HepG2 (cell line): ENCODE data around the gene LYRM1.

Experiments used
- MAFF ChIP-seq: IDR thresholded peaks from 2 replicates; pipeline ENCODE4 v1.6.1; 2011; ENCODE audit warnings: low read depth, low read length, improper control_type of control experiment
- POLR2AphosphoS5 ChIP-seq: IDR thresholded peaks from 2 replicates; pipeline ENCODE4 v1.6.1; 2012; ENCODE audit warnings: low read depth, low read length
- RNF219 ChIP-seq: sonication (generic); formaldehyde crosslinking; IDR thresholded peaks from 2 replicates; pipeline ENCODE4 v1.5.0; 2020; ENCODE audit warnings: mild to moderate bottlenecking, missing genetic modification reagents
- ZBTB49 ChIP-seq: sonication (generic); formaldehyde crosslinking; IDR thresholded peaks from 2 replicates; pipeline ENCODE4 v1.4.0; 2020; ENCODE audit warnings: missing genetic modification reagents, borderline replicate concordance
- ZNF550 ChIP-seq: sonication (generic); formaldehyde crosslinking; IDR thresholded peaks from 2 replicates; pipeline ENCODE4 v1.4.0; 2020; ENCODE audit warnings: mild to moderate bottlenecking, missing genetic modification reagents, borderline replicate concordance

GRCh38 chr16:20949660-20950059, 49.1 kb downstream of the LYRM1 start:
- TF ChIP-seq ZNF550 (CRISPR knock-in tag) (no peak), RNF219 (no peak), MAFF (no peak), POLR2AphosphoS5 (no peak), ZBTB49 (no peak)
